ENCODE measurements around the gene TRIM64. TPM values are rescaled to one million over a fixed set of nuclear protein-coding genes. Genes with fewer than 3 reads are reported as not detected.
"Not testable (repeated sequence)": the region's sequence is repeated elsewhere in the genome, so short reads cannot be mapped to it uniquely, and the experiment has no call there.

TRIM64 gene, protein sequence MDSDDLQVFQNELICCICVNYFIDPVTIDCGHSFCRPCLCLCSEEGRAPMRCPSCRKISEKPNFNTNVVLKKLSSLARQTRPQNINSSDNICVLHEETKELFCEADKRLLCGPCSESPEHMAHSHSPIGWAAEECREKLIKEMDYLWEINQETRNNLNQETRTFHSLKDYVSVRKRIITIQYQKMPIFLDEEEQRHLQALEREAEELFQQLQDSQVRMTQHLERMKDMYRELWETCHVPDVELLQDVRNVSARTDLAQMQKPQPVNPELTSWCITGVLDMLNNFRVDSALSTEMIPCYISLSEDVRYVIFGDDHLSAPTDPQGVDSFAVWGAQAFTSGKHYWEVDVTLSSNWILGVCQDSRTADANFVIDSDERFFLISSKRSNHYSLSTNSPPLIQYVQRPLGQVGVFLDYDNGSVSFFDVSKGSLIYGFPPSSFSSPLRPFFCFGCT
- not detected for total RNA-seq

DNA sequence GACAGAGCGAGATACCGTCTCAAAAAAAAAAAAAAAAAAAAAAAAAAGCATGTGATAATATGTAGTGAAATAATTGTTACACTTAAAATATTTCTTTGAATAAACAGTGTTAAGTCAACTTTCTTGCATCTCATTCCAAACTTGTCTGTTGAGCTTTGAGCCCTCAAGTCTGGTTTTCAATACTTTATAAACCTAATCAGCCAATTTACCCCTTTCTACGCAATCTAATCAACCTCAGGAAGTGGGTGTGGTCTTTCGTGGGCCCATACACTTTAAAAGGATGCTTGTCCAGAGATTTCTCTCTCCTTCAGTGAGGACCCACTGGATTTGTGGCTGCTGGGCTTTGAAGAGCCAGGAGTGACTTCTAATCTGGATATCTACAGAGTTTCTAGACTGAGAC is at the start of gene TRIM64:
TSS of gene TRIM64 (plus strand) at position 301 of the 400 bp plus-strand sequence. CDS start 2,467 bp downstream, outside the sequence.
- not testable (repeated sequence) for H3K36me3 Mint-ChIP-seq, H3K9me3 Mint-ChIP-seq, ATAC-seq

GRCh38 chr11:89922195-89922660 is 43.6 kb upstream of the TRIM64 start, which contains the start of gene TRIM49D1:
Gene TRIM49D1 (minus strand): TSS chr11:89922245. CDS start chr11:89917710, 4,535 bp downstream.
- Mint-ChIP-seq H3K9me3 (no peaks in the 10 kb centered on the region), H3K36me3 (no peaks in the 10 kb centered on the region), H3K4me1 (ENCODE audit: low read depth in 2 of 2) (no peaks in the 10 kb centered on the region), H3K27me3 (no peaks in the 10 kb centered on the region), H3K27ac (no peak within 1 kb of the TSS), H3K4me3 (no peak within 1 kb of the TSS)
- DNase-seq (ENCODE audit: low spot score) (peak; percentile 20), ATAC-seq (no peak)

More for the DNA sequence above, at the start of gene TRIM64:
- not testable (repeated sequence) for H3K4me1 Mint-ChIP-seq (ENCODE audit: low read depth in 2 of 2); H3K4me3 Mint-ChIP-seq; DNase-seq (ENCODE audit: low spot score); H3K27me3 Mint-ChIP-seq; H3K27ac Mint-ChIP-seq

DNA sequence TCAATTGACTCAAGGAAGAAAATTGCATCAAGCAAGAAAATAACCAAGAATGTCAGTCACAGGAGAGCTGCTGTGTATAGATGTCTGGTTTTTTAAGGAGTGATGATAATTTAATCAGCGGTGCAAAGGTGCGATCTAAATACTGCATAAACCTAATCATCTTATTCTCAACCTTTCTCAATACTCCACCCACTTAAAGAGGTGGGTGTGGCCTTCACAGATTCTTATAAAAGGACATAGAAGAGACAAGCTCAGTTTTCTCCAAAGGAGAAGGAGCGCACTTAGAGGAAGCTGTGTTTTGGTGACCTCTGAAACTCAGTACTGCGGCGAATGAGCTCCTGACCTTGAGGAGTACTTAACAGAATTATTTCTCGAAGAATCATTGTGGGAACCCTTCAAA is 42.1 kb upstream of the TRIM64 start, which contains the start of gene TRIM49D2:
TSS of gene TRIM49D2 (plus strand) at position 301 of the 400 bp plus-strand sequence. CDS start 2,698 bp downstream, outside the sequence.
- not testable (repeated sequence) for H3K36me3 Mint-ChIP-seq; DNase-seq (ENCODE audit: low spot score); ATAC-seq; H3K4me3 Mint-ChIP-seq; H3K27me3 Mint-ChIP-seq; H3K9me3 Mint-ChIP-seq; H3K4me1 Mint-ChIP-seq (ENCODE audit: low read depth in 2 of 2); H3K27ac Mint-ChIP-seq

- not testable (repeated sequence) for H3K27me3 Mint-ChIP-seq; H3K4me3 Mint-ChIP-seq; H3K27ac Mint-ChIP-seq; H3K9me3 Mint-ChIP-seq; H3K36me3 Mint-ChIP-seq; ATAC-seq; H3K4me1 Mint-ChIP-seq (ENCODE audit: low read depth in 2 of 2)
- DNase-seq (ENCODE audit: low spot score), result peak; percentile 56
These were observed 5.0 kb upstream of the TRIM64 start for GRCh38 chr11:89960833-89961232.

Other genes starting within 250 kb of the TRIM64 start
- gene TRIM49, start 157.5 kb upstream of the TRIM64 start, total RNA-seq, result not detected
- not detected for gene TRIM64B, start 87.5 kb upstream of the TRIM64 start, total RNA-seq
- not detected for gene TRIM49D1, start 43.8 kb upstream of the TRIM64 start, total RNA-seq
- gene TRIM49D2, start 42.0 kb upstream of the TRIM64 start, total RNA-seq, result not detected
- gene TRIM49C, start 65.1 kb downstream of the TRIM64 start, total RNA-seq, result not detected
- gene UBTFL1, start 119.9 kb downstream of the TRIM64 start, total RNA-seq, result not detected
- gene NAALAD2, start 168.6 kb downstream of the TRIM64 start, total RNA-seq, result not detected

Data from natural killer cell treated with Interleukin-12 subunit alpha and Interleukin-12 subunit beta and Interleukin-15 and Interleukin-18, amount 100 ng/mL, for 72 hours (primary cell).